ENCODE results near the gene PSMB3. TPM values are rescaled to one million over a fixed set of nuclear protein-coding genes. Genes with fewer than 3 reads are reported as not detected.

PSMB3 gene
- total RNA-seq, 1 experiment from 2014 or later, result 233 TPM

GRCh38 chr17:38706505-38707216 is 45.9 kb upstream of the PSMB3 start:
- peak overlapping the region; percentile 67 to 79 for H3K4me3 ChIP-seq (ENCODE audit: low read depth in 2 of 2, low read length in 2 of 2)
- TF ChIP-seq SIN3A (IDR thresholded peaks at IDR 0.05; ENCODE audit: borderline replicate concordance, insufficient read depth, low read depth, low read length), result no peak
- no peak for TF ChIP-seq TCF7L2 (IDR thresholded peaks at IDR 0.05; ENCODE audit: low read depth, low read length)
- no peak for TF ChIP-seq CTCF (IDR thresholded peaks at IDR 0.05)
- no peak for TF ChIP-seq REST (IDR thresholded peaks at IDR 0.05; ENCODE audit: insufficient read depth in 1 of 2, low read depth in 2 of 2, low read length in 1 of 2)
- TF ChIP-seq POLR2AphosphoS5 (IDR thresholded peaks at IDR 0.05; ENCODE audit: low read depth, low read length), result no peak
- peak overlapping the region; percentile 66 for H3K27ac ChIP-seq (ENCODE audit: low read length)
- H3K4me1 ChIP-seq (ENCODE audit: control insufficient read depth, insufficient read depth, low read length), result peaks cover under 1% of the 10 kb centered on the region
- intact Hi-C loops (cut with micrococcal nuclease; ENCODE audit: unreplicated experiment), result no loop called here
- ChIA-PET POLR2A (interaction anchor here (0.6 kb wide), 1 partner anchor 194 kb away, joined by 3 read pairs; no protein-coding TSS in a partner anchor), CTCF (no interaction called here)
- BruUV-seq (replicated peaks), result no TSS peak
- ATAC-seq (no peak), DNase-seq (ENCODE audit: low read depth, low spot score) (no peak)
- in situ Hi-C loops (cut with HindIII; ENCODE audit: low pct_unique_long_range_greater_than_20kb, low sequenced_read_pairs), result no loop called here
- H3K36me3 ChIP-seq (ENCODE audit: control insufficient read depth, insufficient read depth, low read length), result no peaks in the 10 kb centered on the region; the same call in 1 of the 2 replicates
- no peaks in the 10 kb centered on the region for H3K9me3 ChIP-seq (ENCODE audit: control insufficient read depth, insufficient read depth, low read depth, low read length)
- H3K27me3 ChIP-seq (ENCODE audit: control insufficient read depth, insufficient read depth, low read length), result no peaks in the 10 kb centered on the region

GRCh38 chr17:38707678-38708351 is 44.7 kb upstream of the PSMB3 start:
- in situ Hi-C loops (cut with HindIII; ENCODE audit: low pct_unique_long_range_greater_than_20kb, low sequenced_read_pairs) (no loop called here), intact Hi-C loops (cut with micrococcal nuclease; ENCODE audit: unreplicated experiment) (no loop called here)
- Histone ChIP-seq H3K36me3 (ENCODE audit: control insufficient read depth, insufficient read depth, low read length) (no peaks in the 10 kb centered on the region; the same call in 1 of the 2 replicates), H3K27ac (ENCODE audit: low read length) (no peak overlapping the region), H3K27me3 (ENCODE audit: control insufficient read depth, insufficient read depth, low read length) (no peaks in the 10 kb centered on the region), H3K4me3 (ENCODE audit: low read depth in 2 of 2, low read length in 2 of 2) (no peak overlapping the region), H3K9me3 (ENCODE audit: control insufficient read depth, insufficient read depth, low read depth, low read length) (no peaks in the 10 kb centered on the region), H3K4me1 (ENCODE audit: control insufficient read depth, insufficient read depth, low read length) (no peaks in the 10 kb centered on the region)
- TF ChIP-seq SIN3A (IDR thresholded peaks at IDR 0.05; ENCODE audit: borderline replicate concordance, insufficient read depth, low read depth, low read length), result no peak
- no peak for TF ChIP-seq CTCF (IDR thresholded peaks at IDR 0.05)
- no peak for TF ChIP-seq REST (IDR thresholded peaks at IDR 0.05; ENCODE audit: insufficient read depth in 1 of 2, low read depth in 2 of 2, low read length in 1 of 2)
- TF ChIP-seq POLR2AphosphoS5 (IDR thresholded peaks at IDR 0.05; ENCODE audit: low read depth, low read length), result no peak
- TF ChIP-seq TCF7L2 (IDR thresholded peaks at IDR 0.05; ENCODE audit: low read depth, low read length), result no peak
- no peak for DNase-seq (ENCODE audit: low read depth, low spot score)
- POLR2A ChIA-PET, result no interaction called here
- ATAC-seq, result no peak
- TSS peak; percentile 67 for BruUV-seq (replicated peaks)
- CTCF ChIA-PET, result no interaction called here
